Thoracic aorta (tissue), 2 donors: ENCODE measurements around the gene LRRK1. TPM values are rescaled to one million over a fixed set of nuclear protein-coding genes. Genes with fewer than 3 reads are reported as not detected.

Experiments
- ATAC-seq: fragments of 150-250 bp; one replicate; pipeline ENCODE4 v1.8.0; 2017; ENCODE audit warnings: low read depth; ENCODE audit not compliant: insufficient number of reproducible peaks, low FRiP score
- DNase-seq: peaks from one replicate; pipeline ENCODE4 v3.0.0-alpha.2; 2020; ENCODE audit warnings: low spot score
- H3K27ac ChIP-seq, 2 donors: fragments of 200-600 bp; sonication (generic); 1 replicate in 1 of 2; 2 replicates in 1 of 2; pipeline ENCODE4 v1.5.1; 2016; ENCODE audit warnings: mild to moderate bottlenecking in 2 of 2, moderate library complexity in 2 of 2
- H3K27me3 ChIP-seq: fragments of 200-600 bp; sonication (generic); replicated peaks from 2 replicates; pipeline ENCODE4 v1.6.0; 2016; ENCODE audit warnings: mild to moderate bottlenecking; ENCODE audit not compliant: insufficient read depth
- H3K36me3 ChIP-seq: fragments of 200-600 bp; sonication (generic); one replicate; pipeline ENCODE4 v1.5.1; 2016
- H3K4me1 ChIP-seq, 2 donors: fragments of 200-600 bp; sonication (generic); 1 replicate in 1 of 2; 2 replicates in 1 of 2; pipeline versions ENCODE4 v1.5.1 to v1.6.0; 2016; ENCODE audit warnings: low read depth in 2 of 2, mild to moderate bottlenecking in 1 of 2; ENCODE audit not compliant: control insufficient read depth in 1 of 2
- H3K4me3 ChIP-seq: fragments of 200-600 bp; sonication (generic); 2 replicates; pipeline ENCODE4 v1.5.1; 2016; ENCODE audit warnings: mild to moderate bottlenecking
- H3K9me3 ChIP-seq: fragments of 200-600 bp; sonication (generic); 2 replicates; pipeline ENCODE4 v1.5.1; 2016
- total RNA-seq, 2 donors: library from RNA; depleted of rRNA; stranded (reverse); fragments of >200 nt; gene quantifications; one replicate each; pipeline versions ENCODE4 v1.1.0 to v1.2.3, GENCODE V29; 2016
- TF ChIP-seq, protein P1 (sequence below): fragments of 200-600 bp; sonication (generic); IDR thresholded peaks from one replicate; pipeline ENCODE4 v1.5.1; 2019; ENCODE audit warnings: antibody characterized with exemption

Gene LRRK1
- total RNA-seq, 2 donors from 2014 or later = 17.2 to 47.1 TPM

GRCh38 chr15:101078669-101079323 lies 159.6 kb downstream of the LRRK1 start:
- no peaks in the 10 kb centered on the region for H3K9me3 ChIP-seq
- no peak overlapping the region for H3K4me3 ChIP-seq
- DNase-seq (no peak), ATAC-seq (no peak)
- no peaks in the 10 kb centered on the region for H3K4me1 ChIP-seq
- H3K27me3 ChIP-seq = no peaks in the 10 kb centered on the region
- H3K36me3 ChIP-seq = no peaks in the 10 kb centered on the region
- TF ChIP-seq, protein P1, sequence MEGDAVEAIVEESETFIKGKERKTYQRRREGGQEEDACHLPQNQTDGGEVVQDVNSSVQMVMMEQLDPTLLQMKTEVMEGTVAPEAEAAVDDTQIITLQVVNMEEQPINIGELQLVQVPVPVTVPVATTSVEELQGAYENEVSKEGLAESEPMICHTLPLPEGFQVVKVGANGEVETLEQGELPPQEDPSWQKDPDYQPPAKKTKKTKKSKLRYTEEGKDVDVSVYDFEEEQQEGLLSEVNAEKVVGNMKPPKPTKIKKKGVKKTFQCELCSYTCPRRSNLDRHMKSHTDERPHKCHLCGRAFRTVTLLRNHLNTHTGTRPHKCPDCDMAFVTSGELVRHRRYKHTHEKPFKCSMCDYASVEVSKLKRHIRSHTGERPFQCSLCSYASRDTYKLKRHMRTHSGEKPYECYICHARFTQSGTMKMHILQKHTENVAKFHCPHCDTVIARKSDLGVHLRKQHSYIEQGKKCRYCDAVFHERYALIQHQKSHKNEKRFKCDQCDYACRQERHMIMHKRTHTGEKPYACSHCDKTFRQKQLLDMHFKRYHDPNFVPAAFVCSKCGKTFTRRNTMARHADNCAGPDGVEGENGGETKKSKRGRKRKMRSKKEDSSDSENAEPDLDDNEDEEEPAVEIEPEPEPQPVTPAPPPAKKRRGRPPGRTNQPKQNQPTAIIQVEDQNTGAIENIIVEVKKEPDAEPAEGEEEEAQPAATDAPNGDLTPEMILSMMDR = no peak
- no peak overlapping the region for H3K27ac ChIP-seq

- H3K4me3 ChIP-seq = no peak overlapping the region
- H3K4me1 ChIP-seq = no peaks in the 10 kb centered on the region
- ATAC-seq (no peak), DNase-seq (no peak)
- H3K27ac ChIP-seq = no peak overlapping the region
- no peaks in the 10 kb centered on the region for H3K27me3 ChIP-seq
- no peaks in the 10 kb centered on the region for H3K36me3 ChIP-seq
- no peaks in the 10 kb centered on the region for H3K9me3 ChIP-seq
- TF ChIP-seq, protein P1 = no peak
Measured at GRCh38 chr15:101081900-101082299, 162.7 kb downstream of the LRRK1 start.

DNA sequence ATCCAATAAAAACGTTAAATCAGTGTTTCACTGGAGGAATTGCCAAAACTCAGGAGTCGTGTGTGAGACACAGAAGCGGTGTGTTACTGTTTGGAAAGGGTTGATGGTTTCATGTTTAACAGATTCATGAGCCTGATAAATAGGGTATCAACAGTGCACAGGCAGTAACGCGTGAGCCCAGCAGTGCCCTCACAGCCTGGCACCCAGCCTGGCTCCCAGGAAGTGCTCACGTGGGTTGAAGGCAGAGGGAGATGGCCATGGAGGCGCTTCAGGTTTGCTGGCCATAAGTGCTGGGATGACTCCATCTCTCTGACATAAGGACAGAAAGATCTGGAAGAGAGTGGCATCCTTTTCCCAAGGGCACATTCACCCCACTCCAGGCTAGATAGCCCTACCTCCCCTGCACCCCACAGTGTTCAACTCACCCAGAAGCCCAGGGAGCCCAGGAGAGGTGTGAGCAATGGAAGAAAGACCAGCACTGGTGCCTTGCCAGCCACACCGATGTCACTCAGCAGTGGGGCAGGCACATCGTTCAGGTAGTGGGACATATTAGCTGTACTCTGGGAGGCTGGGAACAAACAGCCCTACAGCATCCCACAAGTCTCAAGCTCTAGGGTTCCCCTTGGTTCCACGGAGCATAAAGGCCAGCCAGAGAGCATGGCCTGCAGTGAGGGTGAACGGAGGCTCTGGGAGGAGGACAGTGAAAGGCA lies 164.3 kb downstream of the LRRK1 start:
- H3K27ac ChIP-seq = no peak overlapping the region
- DNase-seq (no peak), ATAC-seq (no peak)
- no peaks in the 10 kb centered on the region for H3K36me3 ChIP-seq
- TF ChIP-seq, protein P1 = no peak
- no peaks in the 10 kb centered on the region for H3K9me3 ChIP-seq
- H3K4me1 ChIP-seq = peaks cover 0 to 6% of the 10 kb centered on the region in 2 donors
- H3K27me3 ChIP-seq = no peaks in the 10 kb centered on the region
- no peak overlapping the region for H3K4me3 ChIP-seq

DNA sequence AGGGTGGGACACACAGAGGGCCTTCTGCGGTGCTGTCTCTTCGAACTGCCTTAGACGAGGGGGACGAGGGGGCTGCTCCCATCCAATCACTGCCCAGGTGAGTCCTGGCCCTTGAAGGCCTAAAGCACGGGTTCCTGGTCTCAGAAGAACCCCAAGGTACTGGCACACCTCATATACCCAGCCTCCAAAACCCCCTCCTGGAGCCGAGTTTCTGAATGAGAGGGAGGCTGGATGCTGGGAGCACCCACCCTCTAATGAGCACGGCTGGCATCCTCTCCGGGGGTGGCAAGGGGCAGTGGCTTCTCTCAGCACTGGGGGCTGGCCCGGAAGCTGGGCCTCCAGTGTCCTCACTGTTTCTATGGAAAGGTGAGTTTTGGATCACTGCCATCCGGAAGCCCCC lies 165.6 kb downstream of the LRRK1 start:
- Histone ChIP-seq H3K9me3 (no peaks in the 10 kb centered on the region), H3K36me3 (no peaks in the 10 kb centered on the region), H3K4me1 (peaks cover 0 to 18% of the 10 kb centered on the region in 2 donors), H3K27ac (no peak overlapping the region), H3K27me3 (no peaks in the 10 kb centered on the region), H3K4me3 (no peak overlapping the region)
- TF ChIP-seq, protein P1 = no peak
- ATAC-seq = no peak
- no peak for DNase-seq

DNA sequence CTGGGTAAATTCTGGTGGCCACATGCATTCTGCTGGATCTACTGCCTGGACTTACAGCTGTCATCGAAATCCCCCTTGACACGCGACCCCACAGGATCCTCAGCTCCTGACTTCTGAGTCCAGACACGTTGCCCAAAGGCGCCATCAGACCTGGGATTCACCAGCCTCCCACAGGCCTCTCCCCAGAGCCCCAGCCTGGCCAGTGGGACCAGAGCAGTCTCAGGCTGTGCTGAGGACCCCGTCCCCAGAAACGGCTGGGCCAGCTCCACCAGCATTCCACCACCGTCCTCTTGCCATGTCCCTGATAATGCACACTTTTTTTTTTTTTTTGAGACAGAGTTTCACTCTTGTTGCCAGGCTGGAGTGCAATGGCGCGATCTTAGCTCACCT lies 166.1 kb downstream of the LRRK1 start:
- no peak overlapping the region for H3K4me3 ChIP-seq
- no peak overlapping the region for H3K27ac ChIP-seq
- TF ChIP-seq, protein P1 = no peak
- no peaks in the 10 kb centered on the region for H3K9me3 ChIP-seq
- no peaks in the 10 kb centered on the region for H3K36me3 ChIP-seq
- DNase-seq (no peak), ATAC-seq (no peak)
- H3K4me1 ChIP-seq = peaks cover 0 to 21% of the 10 kb centered on the region in 2 donors
- no peaks in the 10 kb centered on the region for H3K27me3 ChIP-seq
